ENCODE data around the gene ZNF668. TPM values are rescaled to one million over a fixed set of nuclear protein-coding genes. Genes with fewer than 3 reads are reported as not detected.

ZNF668 gene
- total and polyA plus RNA-seq, 2 experiments from 2014 or later: 6.2 to 13.1 TPM

DNA sequence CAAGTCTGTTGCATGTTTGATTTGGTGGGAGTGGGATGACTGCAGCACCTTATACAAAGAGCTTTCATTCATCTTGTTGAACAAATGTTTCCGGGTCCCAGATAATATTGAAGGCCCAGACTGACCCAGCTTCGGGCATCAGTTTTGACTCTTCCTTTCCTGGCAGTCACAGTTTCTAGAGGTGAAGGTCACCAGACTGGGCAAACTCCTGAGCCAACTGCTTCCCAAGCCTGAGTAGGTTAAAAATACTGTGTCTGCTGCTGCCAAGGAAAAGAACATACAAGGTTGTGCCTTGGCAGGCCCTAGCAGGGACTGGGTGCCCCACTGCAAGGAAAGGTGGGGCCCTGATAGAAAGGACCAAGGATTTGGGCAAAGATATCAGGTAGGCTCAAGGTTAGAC is 38.7 kb upstream of the ZNF668 start:
- peaks cover 3% of the 10 kb centered on the region; the same call in 1 of the 2 replicates for H3K4me1 ChIP-seq (ENCODE audit: insufficient read depth)
- TF ChIP-seq ZNF462 (CRISPR knock-in tag; IDR thresholded peaks at IDR 0.05) (no peak), NANOG (IDR thresholded peaks at IDR 0.05; ENCODE audit: borderline replicate concordance) (no peak), EZH2 (IDR thresholded peaks at IDR 0.05; ENCODE audit: low read depth, unreplicated experiment) (no peak), JUNB (IDR thresholded peaks at IDR 0.05; ENCODE audit: unreplicated experiment) (no peak), CREB1 (CRISPR knock-in tag; IDR thresholded peaks at IDR 0.05; ENCODE audit: low read depth) (no peak), POLR2AphosphoS5 (IDR thresholded peaks at IDR 0.05; ENCODE audit: low read depth) (no peak), ZNF114 (CRISPR knock-in tag; IDR thresholded peaks at IDR 0.05) (no peak), EZH2phosphoT487 (IDR thresholded peaks at IDR 0.05; ENCODE audit: unreplicated experiment) (no peak), STAT1 (IDR thresholded peaks at IDR 0.05; ENCODE audit: unreplicated experiment) (no peak), ZNF331 (CRISPR knock-in tag; IDR thresholded peaks at IDR 0.05; ENCODE audit: low read depth) (no peak), ETS1 (IDR thresholded peaks at IDR 0.05) (no peak)
- TF ChIP-seq, protein P1, sequence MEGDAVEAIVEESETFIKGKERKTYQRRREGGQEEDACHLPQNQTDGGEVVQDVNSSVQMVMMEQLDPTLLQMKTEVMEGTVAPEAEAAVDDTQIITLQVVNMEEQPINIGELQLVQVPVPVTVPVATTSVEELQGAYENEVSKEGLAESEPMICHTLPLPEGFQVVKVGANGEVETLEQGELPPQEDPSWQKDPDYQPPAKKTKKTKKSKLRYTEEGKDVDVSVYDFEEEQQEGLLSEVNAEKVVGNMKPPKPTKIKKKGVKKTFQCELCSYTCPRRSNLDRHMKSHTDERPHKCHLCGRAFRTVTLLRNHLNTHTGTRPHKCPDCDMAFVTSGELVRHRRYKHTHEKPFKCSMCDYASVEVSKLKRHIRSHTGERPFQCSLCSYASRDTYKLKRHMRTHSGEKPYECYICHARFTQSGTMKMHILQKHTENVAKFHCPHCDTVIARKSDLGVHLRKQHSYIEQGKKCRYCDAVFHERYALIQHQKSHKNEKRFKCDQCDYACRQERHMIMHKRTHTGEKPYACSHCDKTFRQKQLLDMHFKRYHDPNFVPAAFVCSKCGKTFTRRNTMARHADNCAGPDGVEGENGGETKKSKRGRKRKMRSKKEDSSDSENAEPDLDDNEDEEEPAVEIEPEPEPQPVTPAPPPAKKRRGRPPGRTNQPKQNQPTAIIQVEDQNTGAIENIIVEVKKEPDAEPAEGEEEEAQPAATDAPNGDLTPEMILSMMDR (conservative IDR thresholded peaks at IDR 0.05; ENCODE audit: low read depth in 2 of 2): no peak
- TF ChIP-seq, protein P2, sequence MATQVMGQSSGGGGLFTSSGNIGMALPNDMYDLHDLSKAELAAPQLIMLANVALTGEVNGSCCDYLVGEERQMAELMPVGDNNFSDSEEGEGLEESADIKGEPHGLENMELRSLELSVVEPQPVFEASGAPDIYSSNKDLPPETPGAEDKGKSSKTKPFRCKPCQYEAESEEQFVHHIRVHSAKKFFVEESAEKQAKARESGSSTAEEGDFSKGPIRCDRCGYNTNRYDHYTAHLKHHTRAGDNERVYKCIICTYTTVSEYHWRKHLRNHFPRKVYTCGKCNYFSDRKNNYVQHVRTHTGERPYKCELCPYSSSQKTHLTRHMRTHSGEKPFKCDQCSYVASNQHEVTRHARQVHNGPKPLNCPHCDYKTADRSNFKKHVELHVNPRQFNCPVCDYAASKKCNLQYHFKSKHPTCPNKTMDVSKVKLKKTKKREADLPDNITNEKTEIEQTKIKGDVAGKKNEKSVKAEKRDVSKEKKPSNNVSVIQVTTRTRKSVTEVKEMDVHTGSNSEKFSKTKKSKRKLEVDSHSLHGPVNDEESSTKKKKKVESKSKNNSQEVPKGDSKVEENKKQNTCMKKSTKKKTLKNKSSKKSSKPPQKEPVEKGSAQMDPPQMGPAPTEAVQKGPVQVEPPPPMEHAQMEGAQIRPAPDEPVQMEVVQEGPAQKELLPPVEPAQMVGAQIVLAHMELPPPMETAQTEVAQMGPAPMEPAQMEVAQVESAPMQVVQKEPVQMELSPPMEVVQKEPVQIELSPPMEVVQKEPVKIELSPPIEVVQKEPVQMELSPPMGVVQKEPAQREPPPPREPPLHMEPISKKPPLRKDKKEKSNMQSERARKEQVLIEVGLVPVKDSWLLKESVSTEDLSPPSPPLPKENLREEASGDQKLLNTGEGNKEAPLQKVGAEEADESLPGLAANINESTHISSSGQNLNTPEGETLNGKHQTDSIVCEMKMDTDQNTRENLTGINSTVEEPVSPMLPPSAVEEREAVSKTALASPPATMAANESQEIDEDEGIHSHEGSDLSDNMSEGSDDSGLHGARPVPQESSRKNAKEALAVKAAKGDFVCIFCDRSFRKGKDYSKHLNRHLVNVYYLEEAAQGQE (IDR thresholded peaks at IDR 0.05; ENCODE audit: unreplicated experiment): no peak
- H3K79me2 ChIP-seq (replicated peaks; ENCODE audit: insufficient read depth): no peaks in the 10 kb centered on the region; the same call in 1 of the 2 replicates
- Mint-ChIP-seq H3K4me3 (no peak overlapping the region), H3K9me3 (no peaks in the 10 kb centered on the region; the same call in 1 of the 3 replicates), H3K27me3 (ENCODE audit: insufficient read depth, low read depth, poor library complexity) (peaks cover 16% of the 10 kb centered on the region), H3K4me1 (peaks cover 6% of the 10 kb centered on the region; the same call in 1 of the 3 replicates), H3K36me3 (ENCODE audit: low read depth) (peaks cover 30% of the 10 kb centered on the region), H3K27ac (no peak overlapping the region)
- no peak overlapping the region for H3K4me2 ChIP-seq
- peaks cover 15% of the 10 kb centered on the region; the same call in 1 of the 2 replicates for H3F3A ChIP-seq (replicated peaks; ENCODE audit: low read depth)
- H2AFZ ChIP-seq: no peak overlapping the region
- ATAC-seq (no peak), DNase-seq (ENCODE audit: low spot score) (no peak)
- H3K27me3 ChIP-seq (ENCODE audit: insufficient read depth): no peaks in the 10 kb centered on the region
- no peaks in the 10 kb centered on the region for H3K36me3 ChIP-seq (ENCODE audit: insufficient read depth)
- no peak overlapping the region for H3K4me3 ChIP-seq
- no peaks in the 10 kb centered on the region for H3K9me2 ChIP-seq (ENCODE audit: insufficient read depth)
- H3K27ac ChIP-seq (ENCODE audit: low read depth): no peak overlapping the region
- peaks cover 7% of the 10 kb centered on the region for H4K20me1 ChIP-seq (replicated peaks; ENCODE audit: insufficient read depth)
